NCI-H2029 (cell line): ENCODE measurements around the gene PTK7.

ENCODE experiments used
- DNase-seq: peaks from one replicate; lab custom pipeline; 2025; lab: John Stamatoyannopoulos, UW

PTK7 gene

DNA sequence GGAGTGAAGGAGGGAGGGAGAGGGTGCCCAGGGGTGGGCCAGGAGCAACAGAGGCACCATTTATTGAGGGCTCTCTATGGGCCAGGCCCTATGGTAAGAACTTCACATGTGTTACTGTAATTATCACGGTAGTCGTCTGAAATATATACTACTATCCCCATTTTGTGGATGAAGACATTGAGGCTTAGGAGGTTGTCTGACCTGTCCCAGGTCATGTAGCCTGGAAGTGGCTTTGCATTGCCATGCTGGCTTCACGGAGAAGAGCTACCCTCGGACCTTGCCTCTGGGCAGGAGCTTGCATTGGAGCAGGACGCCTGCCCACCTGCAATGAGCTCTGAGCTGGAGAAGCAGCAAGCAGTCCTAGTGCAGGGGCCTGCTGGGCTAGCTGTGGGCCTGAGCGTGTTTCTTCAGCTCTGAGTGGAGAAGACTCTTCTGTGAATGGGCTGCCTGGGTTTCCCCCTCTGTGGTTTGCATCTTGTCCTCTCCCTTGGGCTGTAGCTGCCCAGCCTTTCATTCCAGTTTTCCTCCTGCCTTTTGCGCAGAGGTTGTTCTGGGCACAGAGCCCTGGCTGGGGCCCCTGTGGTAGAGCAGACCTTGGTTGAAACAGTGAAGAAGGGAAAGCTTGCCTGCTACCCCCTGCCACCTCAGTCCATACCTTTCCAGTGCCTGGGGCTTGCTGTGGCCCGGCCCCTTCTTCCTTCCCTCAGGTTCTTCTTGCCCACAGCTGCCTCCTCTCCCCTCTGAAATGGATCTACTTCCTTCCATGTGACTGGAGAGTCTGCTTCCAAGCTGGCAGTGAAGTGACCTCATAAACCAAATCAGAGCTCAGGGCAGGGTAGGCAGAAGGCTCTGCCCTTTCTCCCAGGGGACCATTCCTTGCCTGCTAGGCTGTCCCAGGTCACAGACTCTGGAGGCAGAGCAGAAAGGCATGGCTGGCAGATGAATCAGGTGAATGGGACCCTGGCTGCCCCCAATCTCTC is 70.9 kb downstream of the PTK7 start:
- no peak for DNase-seq

DNA sequence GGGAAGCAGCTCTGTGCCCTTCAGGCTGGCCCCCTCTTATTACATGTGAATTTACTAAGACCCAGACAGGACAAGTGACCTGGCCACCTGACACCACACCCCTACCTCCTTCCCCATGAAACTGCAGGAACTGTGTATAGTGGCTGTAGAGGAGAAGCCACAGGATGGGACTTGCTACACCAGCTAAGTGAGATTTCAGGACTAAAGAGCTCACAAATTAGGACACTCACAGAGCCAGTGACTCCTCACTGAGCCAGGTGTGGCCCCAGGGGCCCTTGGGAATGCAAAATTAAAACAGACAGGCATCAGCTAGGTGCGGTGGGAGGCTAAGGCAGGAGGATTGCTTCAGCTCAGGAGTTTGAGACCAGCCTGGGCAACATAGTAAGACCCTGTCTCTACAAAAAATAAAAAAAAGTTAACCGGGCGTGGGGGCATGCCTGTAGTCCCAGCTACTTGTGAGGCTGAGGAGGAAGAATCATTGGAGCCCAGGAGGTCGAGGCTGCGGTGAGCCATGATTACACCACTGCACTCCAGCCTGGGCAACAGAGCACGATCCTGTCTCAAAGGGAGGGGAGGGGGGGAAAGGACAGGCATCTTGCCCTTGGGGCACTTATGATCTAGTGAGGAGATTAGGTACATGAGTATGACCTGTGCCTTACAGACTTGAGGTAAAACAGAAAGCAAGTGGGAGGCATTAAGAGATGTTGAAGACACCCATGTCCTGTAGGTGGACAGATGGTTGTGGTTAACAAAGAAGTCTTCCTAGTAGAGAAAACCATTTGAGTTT is 71.8 kb downstream of the PTK7 start:
- DNase-seq = no peak

DNA sequence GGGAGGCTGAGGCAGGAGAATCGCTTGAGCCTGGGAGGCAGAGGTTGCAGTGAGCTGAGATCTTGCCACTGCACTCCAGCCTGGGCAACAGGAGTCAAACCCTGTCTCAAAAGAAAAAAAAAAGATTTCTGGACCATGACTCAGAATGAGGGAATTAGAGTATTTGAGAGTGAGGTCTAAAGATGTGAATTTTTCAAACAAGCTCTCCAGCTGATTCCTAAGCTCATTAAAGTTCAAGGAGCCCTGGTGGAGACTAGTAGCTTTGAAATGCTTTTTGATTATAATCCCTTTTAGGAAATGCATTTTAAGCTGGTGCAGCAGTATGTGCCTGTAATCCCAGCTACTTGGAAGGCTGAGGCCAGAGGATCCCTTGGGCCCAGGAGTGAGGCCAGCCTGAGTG is 73.2 kb downstream of the PTK7 start:
- DNase-seq = no peak

DNA sequence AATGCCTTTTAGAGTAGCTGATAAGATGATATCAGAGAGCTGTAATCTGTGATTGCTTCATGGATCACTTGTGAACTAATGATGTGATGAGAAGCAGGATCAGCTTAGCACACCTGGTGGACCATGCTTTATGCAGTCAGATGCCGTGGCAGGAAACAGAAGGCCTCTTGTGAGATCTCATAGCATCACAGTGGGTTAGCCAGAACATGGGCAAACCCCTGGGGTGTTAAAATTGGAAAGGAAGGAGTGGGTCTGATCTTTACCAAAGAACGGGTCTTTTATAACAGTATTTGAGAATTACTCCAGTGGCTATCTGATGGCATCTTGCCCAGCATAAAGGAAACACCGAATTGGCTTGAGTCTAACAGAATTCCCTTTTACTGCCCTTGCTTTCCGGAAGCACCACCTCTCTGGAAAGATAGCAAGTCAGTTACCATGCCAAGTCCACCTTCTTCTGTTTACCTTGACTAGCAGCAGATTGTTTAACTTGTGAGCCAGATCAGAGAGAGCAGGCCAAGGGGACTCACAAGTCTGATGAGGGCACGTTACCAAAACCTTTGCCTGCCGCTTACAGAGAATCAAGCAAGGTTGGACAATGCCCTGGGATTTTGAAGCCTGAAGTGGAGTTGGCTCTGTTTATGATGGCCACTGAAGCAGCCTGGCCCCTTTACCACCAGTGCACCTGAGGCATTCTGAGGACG is 74.1 kb downstream of the PTK7 start:
- no peak for DNase-seq

GRCh38 chr6:43159599-43159998 is 83.5 kb downstream of the PTK7 start:
- no peak for DNase-seq

GRCh38 chr6:43163899-43164298 is 87.8 kb downstream of the PTK7 start:
- no peak for DNase-seq

DNA sequence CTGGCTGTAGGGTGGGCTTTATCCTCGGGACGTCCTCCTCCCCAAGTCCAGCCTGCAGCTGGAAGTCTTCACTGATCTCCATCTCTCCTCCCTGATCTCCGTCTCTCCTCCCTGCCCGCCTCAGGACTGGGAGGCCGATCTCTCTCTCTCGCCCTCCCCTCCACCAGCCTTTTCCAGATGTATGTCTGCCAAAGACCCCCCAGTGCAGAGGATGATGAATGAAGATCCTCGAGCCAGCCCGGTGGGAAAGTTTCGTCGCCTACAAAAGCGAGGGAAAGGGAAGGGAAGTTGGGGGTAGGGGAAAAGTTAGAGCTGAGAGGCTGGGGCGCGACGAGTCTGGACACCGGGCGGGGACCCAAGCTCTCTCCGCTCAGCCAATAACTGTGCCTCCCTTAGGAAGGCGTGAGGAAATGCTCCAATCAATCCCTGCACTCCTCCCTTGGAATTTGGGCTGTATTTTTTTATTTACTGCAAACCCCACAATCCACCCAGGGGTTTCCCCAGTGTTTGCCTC is 94.4 kb downstream of the PTK7 start:
- DNase-seq = peak; percentile 64

DNA sequence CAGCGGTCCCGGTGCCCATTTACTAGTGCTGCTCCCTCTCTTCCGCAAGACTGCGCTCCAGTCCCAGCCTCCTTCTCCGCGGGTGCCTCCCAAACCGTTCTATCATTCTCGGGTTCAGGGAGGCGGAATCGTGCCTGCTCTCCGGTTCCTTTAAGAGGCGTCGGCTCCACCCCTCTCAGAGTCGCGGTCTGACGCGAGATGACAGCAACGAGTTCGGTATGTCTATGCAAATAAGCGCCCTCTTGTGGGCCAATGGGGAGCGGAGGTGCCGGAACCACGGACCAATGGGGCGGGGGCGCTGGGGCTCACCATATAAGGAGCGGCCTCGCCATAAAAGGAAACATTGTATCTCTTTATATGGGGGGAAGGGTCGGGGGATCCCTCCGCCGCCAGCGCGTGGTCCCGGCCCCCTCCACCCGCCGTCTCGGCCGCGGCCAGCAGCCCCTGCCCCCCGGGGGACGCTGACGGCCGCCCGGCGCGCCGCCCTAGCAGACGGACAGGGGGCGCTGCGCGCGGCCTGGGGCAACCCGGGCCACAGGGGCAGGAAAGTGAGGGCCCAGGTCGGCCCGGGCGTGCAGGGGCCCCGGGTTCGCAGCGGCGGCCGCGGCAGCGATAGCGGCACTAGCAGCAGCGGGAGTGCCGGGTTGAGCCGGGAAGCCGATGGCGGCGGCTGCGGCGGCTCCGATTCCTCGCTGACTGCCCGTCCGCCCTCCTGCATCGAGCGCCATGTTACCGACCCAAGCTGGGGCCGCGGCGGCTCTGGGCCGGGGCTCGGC is 95.0 kb downstream of the PTK7 start, which contains the start of gene SRF:
SRF (plus strand) TSS at position 339 of the 776 bp plus-strand sequence; CDS start at position 727, 388 bp downstream.
- peak; percentile 99 for DNase-seq

GRCh38 chr6:43171707-43172103 is 95.6 kb downstream of the PTK7 start:
- DNase-seq = no peak

DNA sequence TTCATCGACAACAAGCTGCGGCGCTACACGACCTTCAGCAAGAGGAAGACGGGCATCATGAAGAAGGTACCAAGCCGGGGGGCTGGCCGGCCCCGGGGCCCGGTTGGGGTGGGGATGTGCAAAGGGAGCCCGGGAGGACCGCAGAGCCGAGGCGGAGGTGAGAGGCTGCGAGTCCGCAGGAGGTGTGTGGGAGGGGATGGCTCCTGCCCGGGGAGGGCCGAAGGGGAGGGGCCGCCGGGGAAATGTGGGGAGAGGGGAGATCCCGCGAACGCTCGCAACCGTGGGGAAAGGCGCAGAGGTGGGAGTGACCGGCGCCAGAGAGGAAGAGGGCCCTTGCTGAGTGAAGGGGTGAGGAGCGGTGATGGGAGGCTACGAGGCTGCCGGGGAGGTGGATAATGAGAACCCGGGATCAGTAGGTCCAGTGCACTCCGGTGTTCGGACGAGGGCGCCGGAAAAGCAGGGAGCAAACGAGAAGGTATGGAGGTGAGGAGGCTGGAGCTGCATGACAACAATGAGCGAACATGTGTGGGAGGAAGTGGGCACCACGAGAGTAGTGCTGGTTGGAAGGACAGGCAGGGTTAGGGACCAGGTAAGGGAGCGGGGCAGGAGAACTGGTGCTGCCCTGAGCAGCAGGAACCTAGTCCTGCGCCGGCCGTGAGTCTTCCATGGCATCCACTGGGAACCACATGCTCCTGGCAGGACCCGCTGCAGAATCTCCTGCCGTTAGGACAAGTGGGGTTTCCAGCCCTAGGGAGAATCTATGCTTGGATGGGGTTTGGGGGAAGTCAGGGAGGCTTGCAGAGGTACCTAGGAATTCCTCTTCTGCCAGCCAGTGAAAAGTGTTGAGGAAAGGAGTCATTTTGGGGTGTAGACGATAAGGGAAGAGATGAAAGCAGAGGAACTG is 96.2 kb downstream of the PTK7 start:
- peak; percentile 46 for DNase-seq

DNA sequence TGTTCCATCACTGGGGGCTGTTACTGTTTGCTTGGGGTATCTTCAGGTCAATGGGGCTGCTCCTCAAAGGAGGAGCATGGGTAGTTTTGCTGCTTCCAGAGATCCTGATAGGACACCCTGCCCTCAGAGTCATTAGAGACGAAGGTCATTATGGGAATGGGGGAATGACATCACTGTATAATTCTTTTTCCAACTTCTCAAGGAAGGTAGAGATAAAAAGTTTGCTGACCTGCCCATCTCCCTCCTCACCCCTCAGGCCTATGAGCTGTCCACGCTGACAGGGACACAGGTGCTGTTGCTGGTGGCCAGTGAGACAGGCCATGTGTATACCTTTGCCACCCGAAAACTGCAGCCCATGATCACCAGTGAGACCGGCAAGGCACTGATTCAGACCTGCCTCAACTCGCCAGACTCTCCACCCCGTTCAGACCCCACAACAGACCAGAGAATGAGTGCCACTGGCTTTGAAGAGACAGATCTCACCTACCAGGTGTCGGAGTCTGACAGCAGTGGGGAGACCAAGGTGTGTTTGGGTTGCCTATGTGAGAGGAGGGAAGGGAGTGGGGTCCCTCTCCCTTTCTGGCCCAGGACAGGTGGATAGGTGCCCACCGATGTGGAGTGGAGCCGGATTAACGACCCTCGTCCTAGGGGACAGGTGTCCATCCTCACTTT is 97.6 kb downstream of the PTK7 start:
- no peak for DNase-seq

DNA sequence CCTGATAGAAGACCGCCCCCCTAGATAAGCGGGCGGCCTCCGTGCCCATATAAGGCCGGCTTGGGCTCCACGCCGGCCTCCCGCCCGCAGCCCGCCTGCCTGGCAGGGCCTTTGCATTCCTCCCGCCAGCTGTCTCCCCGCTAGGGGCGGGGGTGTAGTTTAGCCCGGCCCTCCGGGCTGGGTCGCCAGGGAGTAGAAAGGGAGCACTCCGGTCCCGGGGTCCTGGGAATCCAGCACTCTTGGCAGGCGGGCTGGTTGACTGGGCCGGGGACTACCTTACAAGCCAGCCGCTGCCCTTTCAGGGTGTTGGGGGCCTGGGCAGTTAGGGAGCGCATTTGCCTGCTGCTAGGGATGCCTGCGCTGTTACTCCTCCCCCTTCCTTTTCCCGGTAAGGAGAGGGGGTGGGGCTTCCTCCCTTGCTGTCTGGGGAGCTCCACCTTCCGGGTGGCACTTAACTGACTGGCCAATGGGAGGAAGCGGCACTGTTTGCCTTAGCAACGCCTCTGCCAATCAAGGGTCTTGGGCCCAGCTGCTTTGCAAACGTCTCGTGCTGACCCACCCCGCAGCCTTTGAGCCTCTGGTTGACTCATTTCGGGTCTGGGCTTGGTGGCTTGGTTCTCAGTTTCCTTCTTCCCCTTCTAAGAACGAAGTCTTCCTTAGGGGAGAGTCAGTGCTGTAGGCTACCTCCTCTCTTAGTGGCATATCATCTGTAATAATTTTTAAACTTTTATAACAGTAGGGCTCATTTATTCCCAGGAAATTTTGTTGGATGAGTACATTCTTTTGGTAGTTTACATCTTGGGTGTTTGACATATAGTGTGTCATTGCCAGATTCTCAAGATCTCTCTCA is 98.4 kb downstream of the PTK7 start:
- peak; percentile 99 for DNase-seq

- DNase-seq = no peak
These were observed 99.7 kb downstream of the PTK7 start for GRCh38 chr6:43175676-43176422.

- no peak for DNase-seq
These were observed 100.3 kb downstream of the PTK7 start for GRCh38 chr6:43176423-43176786.

DNA sequence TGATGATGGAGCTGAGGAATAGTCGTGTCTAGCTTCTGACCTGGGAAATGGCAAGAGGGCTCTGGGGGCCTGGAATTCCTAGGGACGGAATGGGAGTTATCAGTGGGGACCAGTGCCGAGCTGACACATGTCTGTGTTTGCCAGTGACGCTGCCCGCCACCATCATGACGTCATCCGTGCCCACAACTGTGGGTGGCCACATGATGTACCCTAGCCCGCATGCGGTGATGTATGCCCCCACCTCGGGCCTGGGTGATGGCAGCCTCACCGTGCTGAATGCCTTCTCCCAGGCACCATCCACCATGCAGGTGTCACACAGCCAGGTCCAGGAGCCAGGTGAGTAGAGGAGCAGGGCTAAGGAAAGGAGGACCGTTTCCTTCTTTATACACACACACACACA is 102.0 kb downstream of the PTK7 start:
- no peak for DNase-seq

GRCh38 chr6:43178951-43179830 is 103.1 kb downstream of the PTK7 start:
- DNase-seq = no peak

DNA sequence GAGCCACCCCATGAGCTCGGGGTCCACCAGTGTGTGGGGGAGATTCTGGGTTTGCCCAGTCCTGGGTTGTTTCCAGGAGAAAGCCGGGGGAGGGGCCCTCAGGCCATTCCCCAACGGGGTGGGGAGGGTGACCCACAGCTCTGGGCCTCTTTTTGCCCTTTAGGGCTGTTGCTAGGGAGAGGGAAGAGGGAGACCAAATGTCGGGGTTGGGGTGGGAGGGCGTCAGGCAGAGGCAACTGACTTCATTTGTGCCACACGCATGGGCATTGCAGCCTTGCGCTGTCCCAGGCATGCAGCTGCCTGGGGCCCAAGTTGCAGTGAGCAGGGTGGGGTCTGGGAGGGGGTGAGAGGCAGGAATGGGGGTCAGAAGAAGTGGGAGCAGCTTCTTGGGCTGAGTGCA is 103.9 kb downstream of the PTK7 start:
- no peak for DNase-seq
